HG03066 (cell line): Measurements from ENCODE around the gene ANO8.
"Not testable (repeated sequence)": the region's sequence is repeated elsewhere in the genome, so short reads cannot be mapped to it uniquely, and the experiment has no call there.

Experiments used
- ATAC-seq: cut with Tn5 transposase; IDR thresholded peaks from one replicate; pipeline ENCODE4 v1.9.1; 2021; ENCODE audit warnings: low read depth; ENCODE audit not compliant: unreplicated experiment

Gene ANO8

GRCh38 chr19:17294051-17294891 lies 40.4 kb downstream of the ANO8 start:
- ATAC-seq: no peak

DNA sequence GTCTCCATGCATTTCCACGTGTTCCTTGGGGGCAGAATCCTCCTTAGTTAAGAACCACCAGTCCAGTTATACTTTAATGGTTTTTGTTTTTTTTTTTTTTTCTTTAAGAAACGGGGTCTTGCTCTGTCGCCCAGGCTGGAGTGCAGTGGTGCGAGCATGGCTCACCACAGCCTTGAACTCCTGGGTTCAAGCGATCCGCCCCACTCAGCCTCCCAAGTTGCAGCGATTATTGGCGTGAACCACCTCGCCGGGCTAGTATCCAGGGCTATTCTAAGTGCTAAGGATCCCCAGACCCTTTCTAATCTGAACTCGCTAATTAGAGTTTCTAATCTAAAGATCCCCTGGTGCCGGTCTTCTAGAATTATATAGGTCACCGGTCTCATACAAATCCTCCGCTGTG lies 41.0 kb downstream of the ANO8 start:
- no peak for ATAC-seq

GRCh38 chr19:17292301-17293074 lies 42.2 kb downstream of the ANO8 start:
- peak; percentile 65 for ATAC-seq

DNA sequence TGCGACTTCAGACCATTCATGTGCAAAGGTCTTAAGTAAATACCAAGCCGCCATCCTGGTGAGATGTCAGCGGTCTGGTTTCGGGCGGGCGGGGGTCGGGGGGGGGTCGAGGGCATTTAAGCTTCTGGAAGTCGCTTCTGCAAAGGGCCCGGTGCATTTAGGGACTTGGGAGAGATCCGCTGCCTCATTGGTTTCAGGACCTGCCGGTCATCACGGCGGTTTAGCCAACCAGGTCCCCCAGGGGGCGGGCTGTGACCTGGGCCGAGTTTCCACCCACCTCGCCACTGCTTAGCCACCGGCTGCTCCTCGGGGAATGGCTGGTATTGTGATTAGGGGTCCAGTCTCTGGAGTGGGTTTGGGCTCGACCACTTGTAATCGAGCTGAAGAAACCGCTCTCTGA lies 45.2 kb downstream of the ANO8 start:
- no peak for ATAC-seq

- no peak for ATAC-seq
Observed at GRCh38 chr19:17286752-17287151, 47.9 kb downstream of the ANO8 start.

DNA sequence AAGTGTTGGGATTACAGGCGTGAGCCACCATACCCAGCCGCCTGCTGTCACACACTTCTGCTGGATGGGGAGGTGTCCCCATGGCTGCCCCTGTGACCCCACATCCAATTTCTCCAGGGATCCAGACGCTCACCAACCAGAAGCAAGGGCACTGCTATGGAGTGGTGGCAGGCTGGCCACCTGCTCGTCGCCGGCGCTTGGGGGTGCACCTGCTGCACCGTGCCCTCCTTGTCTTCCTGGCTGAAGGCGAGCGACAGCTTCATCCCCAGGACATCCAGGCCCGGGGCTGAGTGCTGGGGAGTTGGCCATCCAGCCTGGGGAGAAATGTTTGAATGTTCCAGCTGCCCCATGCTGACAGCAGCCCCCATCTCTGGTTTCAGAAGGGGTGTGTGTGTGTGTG lies 48.4 kb downstream of the ANO8 start:
- ATAC-seq: no peak

DNA sequence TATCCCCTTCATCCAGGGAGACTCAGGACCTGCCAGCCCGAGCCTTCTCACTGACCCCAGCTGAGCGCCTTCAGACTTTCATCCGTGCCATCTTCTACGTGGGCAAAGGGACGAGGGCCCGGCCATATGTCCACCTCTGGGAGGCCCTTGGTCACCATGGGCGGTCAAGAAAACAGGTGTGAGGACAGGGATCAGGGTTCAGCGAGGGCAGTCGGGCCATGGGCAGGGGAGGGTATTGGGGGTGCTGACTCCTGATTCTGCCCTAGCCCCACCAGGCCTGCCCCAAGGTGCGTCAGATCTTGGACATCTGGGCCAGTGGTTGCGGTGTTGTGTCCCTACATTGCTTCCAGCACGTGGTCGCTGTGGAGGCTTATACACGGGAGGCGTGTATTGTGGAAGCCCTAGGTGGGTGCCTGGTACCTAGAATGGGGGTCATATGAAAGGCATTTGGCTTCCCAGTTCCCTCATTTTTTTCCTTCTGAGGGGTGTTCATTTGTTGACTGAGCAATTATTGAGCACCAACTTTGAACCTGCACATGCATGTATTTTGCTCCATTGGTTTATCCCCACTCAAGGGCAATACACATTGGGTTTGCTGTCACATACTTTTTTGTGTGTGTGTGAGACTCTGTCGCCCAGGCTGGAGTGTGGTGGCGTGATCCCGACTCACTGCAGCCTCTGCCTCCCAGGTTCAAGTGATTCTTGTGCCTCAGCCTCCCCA lies 49.1 kb downstream of the ANO8 start:
- ATAC-seq: no peak

GRCh38 chr19:17283504-17283996 lies 51.1 kb downstream of the ANO8 start:
- no peak for ATAC-seq

DNA sequence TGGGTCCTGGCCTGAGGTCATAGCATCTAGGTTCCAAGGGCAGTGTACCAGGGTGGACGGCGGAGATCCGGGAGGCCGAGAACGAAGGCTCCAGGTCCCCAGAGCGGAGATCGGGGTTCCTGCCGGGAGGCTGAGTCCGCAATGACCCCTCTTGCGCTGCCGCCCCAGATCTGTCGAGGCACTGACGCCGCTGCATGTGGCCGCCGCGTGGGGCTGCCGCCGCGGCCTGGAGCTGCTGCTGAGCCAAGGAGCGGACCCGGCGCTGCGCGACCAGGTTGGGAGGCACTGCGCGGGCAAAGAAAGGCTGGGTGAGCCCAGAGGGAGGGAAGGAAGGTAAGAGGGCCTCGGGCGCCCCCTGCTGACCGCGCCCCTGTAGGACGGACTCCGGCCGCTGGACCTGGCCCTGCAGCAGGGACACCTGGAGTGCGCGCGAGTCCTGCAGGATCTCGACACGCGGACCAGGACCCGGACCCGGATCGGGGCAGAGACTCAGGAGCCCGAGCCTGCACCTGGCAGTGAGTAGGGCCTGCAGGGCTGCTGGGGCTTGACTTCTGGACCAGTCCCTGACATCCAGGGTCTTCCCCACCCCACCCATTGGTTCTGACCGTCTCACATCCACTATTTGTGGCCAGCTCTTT lies 52.0 kb downstream of the ANO8 start:
- ATAC-seq: peak; percentile 62

- no peak for ATAC-seq
Observed at GRCh38 chr19:17281391-17282304, 53.0 kb downstream of the ANO8 start, which contains the start of gene ANKLE1. TSS of gene ANKLE1 (plus strand) at chr19:17281901. CDS start at chr19:17281921, 20 bp downstream.

- no peak for ATAC-seq
Observed at GRCh38 chr19:17279436-17279835, 55.2 kb downstream of the ANO8 start.

- ATAC-seq: no peak
Observed at GRCh38 chr19:17275441-17276175, 59.0 kb downstream of the ANO8 start.

GRCh38 chr19:17274892-17275291 lies 59.8 kb downstream of the ANO8 start:
- ATAC-seq: not testable (repeated sequence)
